SU-DHL-6 (cell line): Measurements from ENCODE around the gene CCDC88C.

Experiments
- H2AFZ ChIP-seq: fragments of 200-600 bp; sonication (generic); 2 replicates; pipeline ENCODE4 v1.6.1; 2014; ENCODE audit warnings: low read depth, mild to moderate bottlenecking, moderate library complexity, mixed read lengths, antibody characterized with exemption, low read length; ENCODE audit not compliant: severe bottlenecking
- H3F3A ChIP-seq: fragments of 200-600 bp; shearing (Covaris generic); 2 replicates; pipeline ENCODE4 v1.6.0; 2016; ENCODE audit warnings: antibody characterized with exemption, mild to moderate bottlenecking; ENCODE audit not compliant: insufficient read depth
- H3K27ac ChIP-seq: fragments of 200-600 bp; sonication (generic); 2 replicates; pipeline ENCODE4 v1.5.1; 2016; ENCODE audit warnings: low read depth, mild to moderate bottlenecking, low read length, moderate library complexity, mixed read lengths
- H3K27me3 ChIP-seq: fragments of 200-600 bp; sonication (generic), shearing (Covaris generic); 2 replicates; pipeline ENCODE4 v1.6.0; 2014; ENCODE audit warnings: mild to moderate bottlenecking, low read length
- H3K36me3 ChIP-seq: fragments of 200-600 bp; sonication (generic); 2 replicates; pipeline ENCODE4 v1.6.1; 2014; ENCODE audit warnings: mild to moderate bottlenecking, low read length, mixed read lengths
- H3K4me2 ChIP-seq: fragments of 300-600, 200-600 bp; shearing (Covaris generic), sonication (generic); 2 replicates; pipeline ENCODE4 v1.6.0; 2014; ENCODE audit warnings: low read length, low read depth, mild to moderate bottlenecking; ENCODE audit not compliant: poor library complexity, severe bottlenecking
- H3K4me3 ChIP-seq: fragments of 200-600 bp; sonication (generic); 2 replicates; pipeline ENCODE4 v1.5.1; 2014; ENCODE audit warnings: antibody characterized with exemption, low read length, mild to moderate bottlenecking, mixed read lengths; ENCODE audit not compliant: insufficient read depth, poor library complexity, severe bottlenecking
- H3K79me2 ChIP-seq: fragments of 200-600 bp; sonication (generic); 2 replicates; pipeline ENCODE4 v1.6.1; 2014; ENCODE audit warnings: mild to moderate bottlenecking, low read length, moderate library complexity; ENCODE audit not compliant: insufficient read depth
- H3K9ac ChIP-seq: fragments of 200-600 bp; sonication (generic); 2 replicates; pipeline ENCODE4 v1.7.0; 2014; ENCODE audit warnings: mild to moderate bottlenecking, low read length
- H3K9me2 ChIP-seq: fragments of 200-600 bp; sonication (generic); replicated peaks from 2 replicates; pipeline ENCODE4 v1.6.1; 2014; ENCODE audit warnings: low read length; ENCODE audit not compliant: insufficient read depth
- H3K9me3 ChIP-seq: fragments of 200-600 bp; sonication (generic); 2 replicates; pipeline ENCODE4 v1.6.1; 2014; ENCODE audit warnings: low read length, mixed read lengths; ENCODE audit not compliant: insufficient read depth
- H4K20me1 ChIP-seq: fragments of 200-600 bp; sonication (generic); 2 replicates; pipeline ENCODE4 v1.6.1; 2014; ENCODE audit warnings: low read depth, mild to moderate bottlenecking, antibody characterized with exemption, low read length, moderate library complexity, mixed read lengths
- CTCF ChIP-seq: fragments of 200-600 bp; sonication (generic); IDR thresholded peaks from one replicate; pipeline ENCODE4 v1.5.1; 2017; ENCODE audit warnings: antibody characterized with exemption, mild to moderate bottlenecking, low read length, moderate library complexity; ENCODE audit not compliant: insufficient read depth, poor library complexity, severe bottlenecking
- EZH2phosphoT487 ChIP-seq: fragments of 200-600 bp; sonication (generic), shearing (Covaris generic); conservative IDR thresholded peaks from 2 replicates; pipeline ENCODE4 v1.6.1; 2018; ENCODE audit warnings: mild to moderate bottlenecking, antibody characterized with exemption, low read length, moderate library complexity, mixed read lengths

The CCDC88C gene

GRCh38 chr14:91235841-91236240 is 181.8 kb downstream of the CCDC88C start:
- Histone ChIP-seq H3F3A (no peaks in the 10 kb centered on the region), H3K4me2 (no peak overlapping the region), H3K79me2 (no peaks in the 10 kb centered on the region), H4K20me1 (no peaks in the 10 kb centered on the region), H2AFZ (no peak overlapping the region), H3K27me3 (no peaks in the 10 kb centered on the region), H3K9me2 (no peaks in the 10 kb centered on the region), H3K9me3 (no peaks in the 10 kb centered on the region), H3K4me3 (no peak overlapping the region), H3K27ac (no peak overlapping the region), H3K9ac (no peak overlapping the region), H3K36me3 (no peaks in the 10 kb centered on the region)
- TF ChIP-seq EZH2phosphoT487: no peak
- TF ChIP-seq CTCF: no peak

GRCh38 chr14:91234791-91235114 is 182.9 kb downstream of the CCDC88C start:
- H3K9ac ChIP-seq: no peak overlapping the region
- H3K27ac ChIP-seq: no peak overlapping the region
- H3K79me2 ChIP-seq: no peaks in the 10 kb centered on the region
- no peaks in the 10 kb centered on the region for H3K27me3 ChIP-seq
- no peaks in the 10 kb centered on the region for H3K36me3 ChIP-seq
- H3K4me2 ChIP-seq: no peak overlapping the region
- no peaks in the 10 kb centered on the region for H3F3A ChIP-seq
- no peak overlapping the region for H2AFZ ChIP-seq
- no peaks in the 10 kb centered on the region for H3K9me3 ChIP-seq
- no peaks in the 10 kb centered on the region for H4K20me1 ChIP-seq
- H3K4me3 ChIP-seq: no peak overlapping the region
- no peak for TF ChIP-seq CTCF
- TF ChIP-seq EZH2phosphoT487: no peak
- no peaks in the 10 kb centered on the region for H3K9me2 ChIP-seq

GRCh38 chr14:91233936-91234790 is 183.5 kb downstream of the CCDC88C start:
- no peak for TF ChIP-seq EZH2phosphoT487
- TF ChIP-seq CTCF: no peak
- H3K79me2 ChIP-seq: no peaks in the 10 kb centered on the region
- H3F3A ChIP-seq: no peaks in the 10 kb centered on the region
- H3K36me3 ChIP-seq: no peaks in the 10 kb centered on the region
- H4K20me1 ChIP-seq: no peaks in the 10 kb centered on the region
- no peak overlapping the region for H3K4me2 ChIP-seq
- no peaks in the 10 kb centered on the region for H3K9me2 ChIP-seq
- H3K27me3 ChIP-seq: no peaks in the 10 kb centered on the region
- no peaks in the 10 kb centered on the region for H3K9me3 ChIP-seq
- no peak overlapping the region for H3K4me3 ChIP-seq
- no peak overlapping the region for H3K27ac ChIP-seq
- H3K9ac ChIP-seq: no peak overlapping the region
- H2AFZ ChIP-seq: no peak overlapping the region
